CD14-positive monocyte (primary cell): ENCODE data around the gene TUBA1C. TPM values are rescaled to one million over a fixed set of nuclear protein-coding genes. Genes with fewer than 3 reads are reported as not detected.

Experiments
- DNase-seq, 3 donors: peaks; one replicate each; pipeline ENCODE4 v3.0.0-alpha.2; 2011 to 2022
- H2AFZ ChIP-seq: 2 replicates; pipeline ENCODE4 v1.6.0; 2012; ENCODE audit warnings: mild to moderate bottlenecking, low read depth, low read length, inconsistent platforms; ENCODE audit not compliant: insufficient read depth, poor library complexity, severe bottlenecking
- H3K27ac ChIP-seq, 2 donors: 1 replicate in 1 of 2; 2 replicates in 1 of 2; pipeline ENCODE4 v1.5.1; 2012 to 2013; ENCODE audit warnings: low read length in 2 of 2, control low read depth in 1 of 2, inconsistent platforms in 1 of 2, low read depth in 1 of 2, mild to moderate bottlenecking in 1 of 2
- H3K27me3 ChIP-seq, 2 donors: one replicate each; pipeline versions ENCODE4 v1.6.0 to v1.6.1; 2011 to 2013; ENCODE audit warnings: low read length in 2 of 2; ENCODE audit not compliant: control insufficient read depth in 2 of 2, insufficient read depth in 2 of 2
- H3K36me3 ChIP-seq, 2 donors: replicated peaks in 1 of 2; 1 replicate in 1 of 2; 2 replicates in 1 of 2; pipeline versions ENCODE4 v1.5.1 to v1.6.1; 2012 to 2013; ENCODE audit warnings: low read length in 2 of 2, control low read depth in 1 of 2, inconsistent platforms in 1 of 2, mild to moderate bottlenecking in 1 of 2; ENCODE audit not compliant: insufficient read depth in 2 of 2, control insufficient read depth in 1 of 2
- H3K4me1 ChIP-seq, 2 donors: 1 replicate in 1 of 2; 2 replicates in 1 of 2; pipeline versions ENCODE4 v1.5.1 to v1.6.1; 2012 to 2013; ENCODE audit warnings: low read length in 2 of 2, control low read depth in 1 of 2, inconsistent platforms in 1 of 2, mild to moderate bottlenecking in 1 of 2, moderate library complexity in 1 of 2; ENCODE audit not compliant: insufficient read depth in 2 of 2, control insufficient read depth in 1 of 2
- H3K4me2 ChIP-seq: replicated peaks from 2 replicates; pipeline ENCODE3; 2012; ENCODE audit warnings: low read length, moderate library complexity, mild to moderate bottlenecking; ENCODE audit not compliant: poor library complexity, severe bottlenecking; ENCODE audit errors: extremely low read depth
- H3K4me3 ChIP-seq, 3 experiments: fragments of 200-600 bp in 1 of 3; sonication (generic) in 1 of 3; replicated peaks in 1 of 3; 1 replicate in 2 of 3; 2 replicates in 1 of 3; pipeline ENCODE4 v1.5.1; 2011 to 2013; ENCODE audit warnings: low read length in 3 of 3, mild to moderate bottlenecking in 3 of 3, control low read depth in 2 of 3, low read depth in 2 of 3, inconsistent platforms in 1 of 3, moderate library complexity in 1 of 3
- H3K79me2 ChIP-seq: 2 replicates; pipeline ENCODE4 v1.6.0; 2012; ENCODE audit warnings: mild to moderate bottlenecking, control low read depth, inconsistent platforms, low read length, moderate library complexity; ENCODE audit not compliant: insufficient read depth
- H3K9ac ChIP-seq: 2 replicates; pipeline ENCODE4 v1.6.0; 2017; ENCODE audit warnings: low read length, mild to moderate bottlenecking; ENCODE audit not compliant: insufficient read depth, poor library complexity, severe bottlenecking
- H3K9me3 ChIP-seq, 2 donors: replicated peaks in 1 of 2; 1 replicate in 1 of 2; 2 replicates in 1 of 2; pipeline versions ENCODE4 v1.5.1 to v1.6.1; 2012 to 2013; ENCODE audit warnings: low read length in 2 of 2, control low read depth in 1 of 2; ENCODE audit not compliant: control insufficient read depth in 1 of 2, insufficient read depth in 1 of 2
- H4K20me1 ChIP-seq: 2 replicates; pipeline ENCODE4 v1.6.0; 2012; ENCODE audit warnings: mild to moderate bottlenecking, low read length, control low read depth, moderate library complexity; ENCODE audit not compliant: insufficient read depth
- H3K27ac Mint-ChIP-seq, 7 donors: one replicate each; pipeline ENCODE4 v1.8.0; 2020; ENCODE audit warnings: mild to moderate bottlenecking in 7 of 7, mixed read lengths in 7 of 7, moderate library complexity in 6 of 7, inconsistent platforms in 2 of 7
- H3K27me3 Mint-ChIP-seq, 3 donors: one replicate each; pipeline ENCODE4 v1.8.0; 2021 to 2022; ENCODE audit warnings: low read depth in 3 of 3, mild to moderate bottlenecking in 3 of 3, mixed read lengths in 3 of 3, moderate library complexity in 3 of 3, inconsistent platforms in 1 of 3
- H3K36me3 Mint-ChIP-seq, 2 donors: one replicate each; pipeline ENCODE4 v1.8.0; 2020; ENCODE audit warnings: mixed read lengths in 2 of 2, inconsistent platforms in 1 of 2, mild to moderate bottlenecking in 1 of 2
- H3K4me1 Mint-ChIP-seq: one replicate; pipeline ENCODE4 v1.8.0; 2020; ENCODE audit warnings: mild to moderate bottlenecking, mixed read lengths
- H3K4me3 Mint-ChIP-seq, 2 donors: one replicate each; pipeline ENCODE4 v1.8.0; 2020; ENCODE audit warnings: mild to moderate bottlenecking in 2 of 2, mixed read lengths in 2 of 2, moderate library complexity in 1 of 2
- H3K9me3 Mint-ChIP-seq, 7 donors: one replicate each; pipeline ENCODE4 v1.8.0; 2020 to 2022; ENCODE audit warnings: mixed read lengths in 7 of 7, mild to moderate bottlenecking in 6 of 7, moderate library complexity in 6 of 7, inconsistent platforms in 2 of 7
- CTCF ChIP-seq: fragments of 200-600 bp; IDR thresholded peaks from one replicate; pipeline ENCODE4 v1.8.0; 2022; ENCODE audit warnings: antibody characterized with exemption, mild to moderate bottlenecking
- WGBS: methylation state at CpG from one replicate; pipeline ENCODE4 v1.1.5; 2013; ENCODE audit warnings: missing lambda C conversion rate; ENCODE audit not compliant: insufficient coverage; 5-methylcytosine and 5-hydroxymethylcytosine counted together
- intact Hi-C, 2 donors: fragments of 100-400 bp; cut with micrococcal nuclease; formaldehyde crosslinking; loops; one replicate each; pipeline versions ENCODE4 v1.15.0 to v1.15.1; 2023
- polyA plus RNA-seq, 3 donors: library from polyadenylated mRNA; depleted of rRNA in 1 of 3; unstranded in 2 of 3; stranded (reverse) in 1 of 3; fragments of 300-500 nt in 2 of 3; fragments of >200 nt in 1 of 3; fragmentation: Illumina TruSeq in 2 of 3; gene quantifications; 1 replicate in 2 of 3; 2 replicates in 1 of 3; pipeline ENCODE4 v1.2.3, GENCODE V29; 2012 to 2021

TUBA1C gene
- polyA plus RNA-seq, 3 donors = 53.7 to 263 (median 61.0) TPM

- peaks cover 40% of the 10 kb centered on the region for H4K20me1 ChIP-seq
- H3K36me3 ChIP-seq = peaks cover 46 to 54% of the 10 kb centered on the region in 2 donors
- no peak overlapping the region for H3K9ac ChIP-seq
- H2AFZ ChIP-seq = no peak overlapping the region
- H3K27me3 Mint-ChIP-seq = no peaks in the 10 kb centered on the region
- H3K79me2 ChIP-seq = peaks cover 31% of the 10 kb centered on the region
- H3K4me1 ChIP-seq = peaks cover 7 to 10% of the 10 kb centered on the region in 2 donors
- TF ChIP-seq CTCF = no peak
- peaks cover 12% of the 10 kb centered on the region for H3K4me1 Mint-ChIP-seq
- DNase-seq = no peak
- H3K9me3 Mint-ChIP-seq = no peaks in the 10 kb centered on the region
- H3K36me3 Mint-ChIP-seq = peaks cover 43 to 53% of the 10 kb centered on the region in 2 donors
- intact Hi-C loops = no loop called here
- no peaks in the 10 kb centered on the region for H3K27me3 ChIP-seq
- no peak overlapping the region for H3K4me3 ChIP-seq
- 95% methylated on average over 14 of the region's 16 CpGs for WGBS
- no peak overlapping the region for H3K4me3 Mint-ChIP-seq
- H3K27ac ChIP-seq = no peak overlapping the region
- H3K9me3 ChIP-seq = no peaks in the 10 kb centered on the region
- no peak overlapping the region for H3K4me2 ChIP-seq
- no peak overlapping the region for H3K27ac Mint-ChIP-seq
Measured at GRCh38 chr12:49272790-49273725, 8.2 kb downstream of the TUBA1C start.

- Histone ChIP-seq H3K79me2 (peaks cover 23% of the 10 kb centered on the region), H2AFZ (no peak overlapping the region), H3K27me3 (no peaks in the 10 kb centered on the region), H3K27ac (no peak overlapping the region), H3K9ac (no peak overlapping the region), H3K4me1 (peaks cover 1 to 2% of the 10 kb centered on the region in 2 donors), H3K9me3 (no peaks in the 10 kb centered on the region), H3K36me3 (peaks cover 46 to 54% of the 10 kb centered on the region in 2 donors), H3K4me3 (no peak overlapping the region), H3K4me2 (no peak overlapping the region), H4K20me1 (peaks cover 33% of the 10 kb centered on the region)
- Mint-ChIP-seq H3K27ac (no peak overlapping the region), H3K4me1 (peaks cover 5% of the 10 kb centered on the region), H3K27me3 (peaks cover 0 to under 1% (median 0%) of the 10 kb centered on the region in 3 donors), H3K36me3 (peaks cover 43 to 53% of the 10 kb centered on the region in 2 donors), H3K9me3 (no peaks in the 10 kb centered on the region), H3K4me3 (no peak overlapping the region)
- no peak for TF ChIP-seq CTCF
- intact Hi-C loops = no loop called here
- 100% methylated on average over 3 of the region's 6 CpGs for WGBS
- no peak for DNase-seq
Measured at GRCh38 chr12:49273726-49274395, 9.0 kb downstream of the TUBA1C start.
